CD4-positive, alpha-beta T cell treated with Interleukin-4 for 1 hour (primary cell): ENCODE data around the gene CPNE7.
"Not testable (repeated sequence)": the region's sequence is repeated elsewhere in the genome, so short reads cannot be mapped to it uniquely, and the experiment has no call there.

ENCODE experiments used
- DNase-seq, 2 donors: peaks; one replicate each; pipeline ENCODE4 v3.0.0-alpha.2; 2020 to 2022

CPNE7 gene

DNA sequence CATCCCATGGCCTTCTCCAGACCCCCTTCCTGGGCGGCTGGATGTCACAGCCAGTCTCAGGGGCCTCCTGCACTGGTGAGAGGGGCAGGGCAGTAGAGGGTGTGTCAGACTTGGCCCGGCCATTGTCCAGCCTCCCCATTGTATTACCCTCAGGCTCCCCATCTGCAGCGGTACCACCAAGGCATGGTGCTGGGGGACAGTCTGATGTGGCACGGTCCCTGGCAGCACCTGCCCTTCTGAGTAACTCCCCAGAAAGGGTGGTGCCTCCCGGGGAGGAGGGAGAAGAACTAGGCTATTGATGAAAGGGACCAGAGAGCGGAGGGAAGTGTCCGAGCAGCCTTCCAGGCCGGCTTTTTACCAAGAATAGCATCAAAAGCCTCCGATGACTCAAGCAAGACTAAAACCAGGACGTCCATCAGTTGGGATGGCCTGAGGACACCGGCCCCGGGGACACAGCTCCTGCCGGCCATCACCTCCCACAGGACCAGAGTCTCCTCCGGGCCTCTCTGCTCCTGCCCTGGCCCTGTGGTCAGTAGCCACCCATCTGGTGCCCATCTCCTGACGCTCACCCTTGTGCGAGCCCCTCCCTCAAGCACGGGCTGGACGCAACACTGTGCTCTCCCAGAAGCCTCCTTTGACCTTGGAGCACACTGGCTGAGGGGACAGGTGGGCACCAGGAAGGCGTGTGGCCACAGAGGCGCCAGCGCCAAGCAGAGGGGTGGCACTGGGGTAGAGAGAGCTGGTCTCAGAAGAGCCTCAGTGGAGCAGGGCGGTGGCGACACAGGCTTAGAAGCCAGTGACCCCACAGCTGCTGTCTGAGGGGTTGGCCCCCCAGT is 5.8 kb upstream of the CPNE7 start:
- no peak for DNase-seq

DNA sequence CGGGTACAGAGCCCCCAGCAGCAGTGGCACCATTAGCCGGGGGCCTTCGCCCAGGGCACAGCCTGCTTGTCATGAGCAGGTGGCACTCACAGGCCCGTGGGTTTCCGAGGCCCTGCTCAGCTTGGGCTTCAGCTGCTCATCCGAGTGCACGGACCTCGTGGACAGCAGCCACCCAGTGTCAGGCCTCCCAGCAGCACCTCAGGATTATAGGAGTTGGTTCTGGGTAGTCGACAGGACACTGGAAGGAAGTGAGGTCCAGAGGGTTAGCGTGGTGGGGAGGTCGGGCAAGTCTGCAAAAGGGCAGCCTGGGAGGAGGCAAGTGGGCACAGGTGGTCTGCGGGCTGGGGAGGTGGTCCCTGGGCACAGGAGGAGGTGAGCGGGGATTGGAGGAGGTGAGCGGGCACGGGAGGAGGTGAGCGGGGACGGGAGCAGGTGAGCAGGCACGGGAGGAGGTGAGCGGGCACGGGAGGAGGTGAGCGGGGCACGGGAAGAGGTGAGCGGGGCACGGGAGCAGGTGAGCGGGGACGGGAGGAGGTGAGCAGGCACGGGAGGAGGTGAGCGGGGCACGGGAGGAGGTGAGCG is 5.1 kb upstream of the CPNE7 start:
- DNase-seq = no peak

DNA sequence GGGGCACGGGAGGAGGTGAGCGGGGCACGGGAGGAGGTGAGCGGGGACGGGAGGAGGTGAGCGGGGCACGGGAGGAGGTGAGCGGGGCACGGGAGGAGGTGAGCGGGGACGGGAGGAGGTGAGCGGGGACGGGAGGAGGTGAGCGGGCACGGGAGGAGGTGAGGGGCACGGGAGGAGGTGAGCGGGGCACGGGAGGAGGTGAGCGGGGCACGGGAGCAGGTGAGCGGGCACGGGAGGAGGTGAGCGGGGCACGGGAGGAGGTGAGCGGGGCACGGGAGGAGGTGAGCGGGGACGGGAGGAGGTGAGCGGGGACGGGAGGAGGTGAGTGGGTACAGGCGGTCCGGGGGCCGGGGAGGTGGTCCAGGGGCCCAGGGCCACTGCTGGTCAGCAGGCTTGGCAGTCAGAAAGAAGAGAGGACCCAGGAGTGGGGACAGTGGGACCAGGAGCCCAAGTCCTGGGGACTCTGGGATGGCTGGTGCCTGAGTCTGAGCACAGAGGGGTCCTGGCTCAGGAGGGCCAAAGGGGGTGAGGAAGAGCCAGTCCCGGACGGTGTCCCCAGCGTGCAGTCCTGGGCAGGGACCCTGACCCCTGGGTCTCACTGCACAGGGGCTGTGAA is 4.5 kb upstream of the CPNE7 start:
- DNase-seq = not testable (repeated sequence)

DNA sequence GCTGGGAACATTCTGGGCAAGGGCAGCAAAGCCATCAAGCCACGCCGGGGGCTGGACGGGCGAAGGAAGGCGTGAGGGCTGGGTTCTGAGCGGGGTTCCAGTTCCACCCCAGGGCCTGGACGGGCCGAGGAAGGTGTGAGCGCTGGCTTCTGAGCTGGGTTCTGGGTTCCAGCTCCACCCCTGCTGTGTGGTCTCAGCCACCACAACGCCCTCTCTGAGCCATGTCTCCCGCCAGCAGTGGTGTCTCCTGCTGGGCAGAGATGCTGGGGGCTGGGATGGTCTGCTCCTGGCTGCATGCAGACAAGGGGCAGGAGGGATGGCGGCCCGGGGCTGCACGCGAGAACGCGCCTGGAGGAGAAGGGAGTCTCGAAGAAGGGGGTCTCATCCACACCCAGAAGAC is 3.9 kb upstream of the CPNE7 start:
- DNase-seq = no peak

DNA sequence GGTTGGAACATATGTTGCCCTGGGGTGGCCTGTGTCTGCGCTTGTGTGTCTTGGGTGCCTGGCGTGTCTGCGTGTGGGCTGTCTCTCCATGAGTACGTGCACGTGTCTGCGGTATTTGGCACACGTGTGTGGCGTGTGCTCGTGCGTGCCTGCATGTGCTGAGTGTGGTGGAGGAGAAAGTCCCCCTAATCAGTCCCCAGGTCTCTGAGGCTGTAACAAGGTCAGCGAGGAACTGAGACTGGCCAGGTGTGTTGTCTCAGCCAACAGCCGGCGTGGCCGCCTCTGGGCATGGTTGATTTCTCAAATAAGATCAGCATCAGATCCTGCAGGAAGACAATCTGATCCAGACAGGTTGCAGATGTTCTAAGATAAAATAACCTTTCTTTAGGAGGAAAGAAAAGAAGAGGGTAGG is 3.5 kb upstream of the CPNE7 start:
- no peak for DNase-seq

DNA sequence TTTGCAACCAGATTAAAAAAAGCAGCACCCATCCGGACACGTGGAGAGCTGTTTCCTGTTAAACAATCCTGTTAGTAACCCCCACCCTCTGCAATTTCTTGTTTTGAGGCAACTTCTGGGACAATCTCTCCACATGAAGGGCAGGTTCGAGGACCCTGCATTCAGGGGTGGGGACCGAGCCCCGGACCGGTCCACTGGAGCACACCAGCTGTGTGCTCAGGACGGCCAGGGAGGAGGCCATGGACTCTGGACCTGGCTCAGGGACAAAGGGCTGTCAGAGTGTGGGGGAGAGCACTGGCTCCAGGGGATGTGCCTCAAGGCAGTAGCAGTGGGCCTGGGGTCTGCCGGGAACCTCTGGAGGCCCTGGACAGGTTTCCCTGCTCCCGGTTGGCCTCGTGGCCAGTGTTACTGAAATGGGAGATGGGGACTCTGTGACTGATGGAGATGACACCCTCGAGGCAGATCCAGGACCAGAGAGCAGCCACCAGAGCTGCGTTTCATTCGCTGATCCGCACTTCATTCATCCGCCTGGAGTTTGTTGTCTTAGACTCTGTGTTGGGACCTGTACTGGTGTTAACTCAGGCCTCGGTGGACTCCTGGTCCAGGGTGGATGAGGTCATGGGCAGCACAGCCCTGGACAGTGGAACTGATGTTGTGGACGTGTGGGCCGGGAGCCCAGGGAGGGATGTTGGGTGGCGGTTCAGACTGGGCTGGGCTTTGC is 2.9 kb upstream of the CPNE7 start:
- DNase-seq = no peak

DNA sequence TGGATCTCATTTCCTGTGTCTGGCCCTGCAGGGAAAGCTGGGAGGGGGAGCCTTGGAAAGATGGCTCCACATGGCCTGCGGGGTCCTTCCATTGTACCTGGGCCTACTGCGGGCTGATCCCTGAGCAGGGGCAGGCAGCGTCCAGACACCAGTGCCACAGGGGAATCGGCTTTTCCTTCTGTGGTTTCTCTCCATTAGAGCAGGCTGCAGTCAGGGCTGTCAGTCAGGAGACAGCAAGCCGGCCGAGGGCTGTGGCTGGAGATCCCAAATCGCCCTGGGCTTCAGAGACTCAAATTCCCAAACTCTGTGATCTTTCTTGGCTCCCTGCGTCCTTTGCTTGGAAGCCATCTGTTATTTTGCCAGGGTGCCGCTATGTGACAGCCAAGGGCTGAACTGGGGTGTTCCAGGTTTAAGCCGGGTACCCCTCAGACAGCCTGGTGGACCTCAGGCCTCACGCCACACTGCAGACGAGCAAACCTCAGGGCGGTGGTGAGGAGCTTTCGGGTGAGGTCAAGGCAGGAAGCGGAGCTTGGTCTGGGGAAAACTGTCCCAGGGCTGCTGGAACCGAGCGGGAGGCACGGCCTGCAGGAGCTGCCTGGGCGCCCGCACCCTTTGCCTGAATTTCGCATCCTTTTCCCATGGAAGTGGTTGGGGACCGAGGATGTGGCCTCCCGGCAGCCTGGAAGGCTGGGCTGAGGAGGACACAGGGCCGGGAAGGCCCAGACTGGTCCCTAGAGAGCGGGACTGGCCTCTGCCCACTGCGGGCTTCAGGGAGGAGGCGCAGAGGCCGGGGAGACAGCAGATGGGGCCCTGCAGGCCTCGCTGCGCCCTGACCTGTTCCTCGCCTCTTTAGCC is 1.5 kb upstream of the CPNE7 start:
- no peak for DNase-seq

DNA sequence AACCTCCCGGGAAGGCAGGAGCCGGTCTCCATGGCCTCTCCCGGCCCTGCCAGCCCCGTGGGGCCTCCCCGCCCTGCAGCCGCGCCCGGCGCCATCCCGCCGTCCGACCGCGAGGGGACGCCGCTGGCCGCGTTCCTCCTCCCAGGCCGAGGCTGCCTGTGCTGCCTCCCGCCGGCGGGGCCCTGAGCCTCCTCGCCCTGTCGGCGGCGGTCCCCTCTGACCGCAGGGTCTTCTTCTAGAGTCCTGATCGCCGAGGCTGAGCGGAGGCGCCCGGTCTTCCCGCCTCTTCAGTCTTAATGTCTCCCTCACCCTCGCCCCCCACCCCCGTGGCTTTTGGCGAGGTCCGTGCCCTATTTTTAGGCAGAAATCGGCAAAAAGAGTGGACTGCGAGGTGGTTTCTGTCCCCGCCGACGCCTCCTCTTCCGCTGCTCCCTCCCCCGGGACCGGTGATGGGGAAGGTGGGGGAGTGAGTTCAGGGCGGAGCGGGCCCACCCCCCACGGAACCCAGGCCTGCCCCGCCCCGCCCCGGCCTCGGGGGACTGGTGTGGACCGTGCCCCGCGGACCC is 794 bp upstream of the CPNE7 start:
- peak; percentile 37 to 45 for DNase-seq

DNA sequence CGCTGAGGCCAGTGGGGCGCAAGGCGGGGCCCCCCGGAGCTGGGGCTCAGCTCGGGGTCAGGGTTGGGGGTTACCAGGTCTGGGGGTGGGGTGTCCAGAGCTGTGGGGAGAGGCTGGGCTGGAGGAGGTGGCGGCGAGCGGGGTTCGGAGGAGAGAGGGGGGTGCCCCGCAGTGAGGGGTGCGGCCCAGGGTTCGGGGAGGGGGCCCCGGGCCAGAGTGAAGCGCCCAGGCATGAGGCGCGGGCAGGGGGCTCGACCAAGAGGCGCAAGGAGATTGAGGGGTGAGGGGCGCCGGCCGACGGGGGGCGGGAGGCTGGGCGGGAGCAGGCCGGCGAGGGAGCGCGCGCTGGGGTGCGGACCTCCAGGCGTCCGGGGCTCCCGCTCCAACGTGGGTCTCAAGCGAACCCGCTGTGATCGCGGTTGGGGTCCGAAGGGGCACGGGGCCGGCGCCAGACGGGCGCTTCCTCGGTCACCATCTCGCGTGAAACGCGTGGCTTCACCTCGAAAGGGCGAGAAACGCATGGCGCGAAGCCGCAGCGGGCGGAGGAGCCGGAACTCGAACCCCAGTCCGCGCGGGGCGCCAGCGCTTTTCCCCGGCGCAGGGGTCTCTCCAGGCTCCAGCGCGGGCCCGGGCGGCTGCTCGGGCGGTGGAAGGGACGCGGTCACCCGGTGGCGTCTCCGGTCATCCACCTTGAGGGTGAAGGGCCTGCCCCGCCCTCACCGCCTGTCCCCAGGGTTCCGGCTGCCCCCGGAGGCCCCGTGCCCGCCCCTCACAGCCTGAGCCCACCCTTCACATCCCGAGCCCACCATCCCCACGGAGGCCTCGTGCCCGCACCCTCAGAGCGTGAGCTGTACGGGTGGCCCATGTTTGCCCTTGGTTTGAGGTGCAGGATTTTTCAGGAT is 846 bp downstream of the CPNE7 start:
- no peak for DNase-seq

DNA sequence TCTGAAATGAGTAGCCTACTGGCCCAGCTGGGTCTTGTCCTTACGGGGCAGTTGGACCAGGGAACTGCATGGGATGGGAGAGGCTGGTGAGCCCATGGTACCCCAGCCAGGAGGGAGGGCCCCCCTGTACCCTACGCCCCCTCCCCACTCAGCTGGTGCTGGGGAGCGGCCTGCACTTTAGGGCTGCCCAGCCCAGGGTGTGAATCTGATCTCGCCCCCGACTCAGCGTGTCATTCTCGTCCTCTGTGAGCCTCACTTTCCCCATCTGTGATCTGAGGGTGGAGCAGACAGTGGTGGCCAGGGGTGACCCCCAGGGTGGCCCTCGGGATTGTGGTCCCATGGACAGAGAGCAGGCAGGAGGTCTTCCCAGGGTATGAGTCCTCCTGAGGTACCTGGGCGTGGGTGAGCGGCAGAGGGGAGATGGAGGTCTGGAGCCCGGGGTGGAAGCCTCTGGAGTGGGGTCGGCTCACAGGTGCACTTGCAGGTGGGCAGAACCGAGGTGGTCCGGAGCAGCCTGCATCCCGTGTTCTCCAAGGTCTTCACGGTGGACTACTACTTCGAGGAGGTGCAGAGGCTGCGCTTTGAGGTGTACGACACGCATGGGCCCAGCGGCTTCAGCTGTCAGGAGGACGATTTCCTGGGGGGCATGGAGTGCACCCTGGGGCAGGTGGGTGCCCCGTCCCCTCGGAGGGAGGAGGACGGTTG is 1.6 kb downstream of the CPNE7 start:
- no peak for DNase-seq

DNA sequence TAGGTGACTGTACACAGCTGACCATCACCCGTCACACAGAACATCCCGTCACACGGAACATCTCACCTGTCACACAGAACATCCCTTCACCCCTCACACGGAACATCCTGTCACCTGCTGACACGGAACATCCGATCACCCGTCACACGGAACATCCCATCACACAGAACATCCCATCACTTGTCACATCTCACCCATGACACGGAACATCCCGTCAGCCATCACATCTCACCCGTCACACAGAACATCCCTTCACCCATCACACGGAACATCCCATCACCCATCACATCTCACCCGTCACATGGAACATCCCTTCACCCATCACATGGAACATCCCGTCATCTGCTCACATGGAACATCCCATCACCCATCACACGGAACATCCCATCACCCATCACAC is 3.8 kb downstream of the CPNE7 start:
- DNase-seq = no peak

DNA sequence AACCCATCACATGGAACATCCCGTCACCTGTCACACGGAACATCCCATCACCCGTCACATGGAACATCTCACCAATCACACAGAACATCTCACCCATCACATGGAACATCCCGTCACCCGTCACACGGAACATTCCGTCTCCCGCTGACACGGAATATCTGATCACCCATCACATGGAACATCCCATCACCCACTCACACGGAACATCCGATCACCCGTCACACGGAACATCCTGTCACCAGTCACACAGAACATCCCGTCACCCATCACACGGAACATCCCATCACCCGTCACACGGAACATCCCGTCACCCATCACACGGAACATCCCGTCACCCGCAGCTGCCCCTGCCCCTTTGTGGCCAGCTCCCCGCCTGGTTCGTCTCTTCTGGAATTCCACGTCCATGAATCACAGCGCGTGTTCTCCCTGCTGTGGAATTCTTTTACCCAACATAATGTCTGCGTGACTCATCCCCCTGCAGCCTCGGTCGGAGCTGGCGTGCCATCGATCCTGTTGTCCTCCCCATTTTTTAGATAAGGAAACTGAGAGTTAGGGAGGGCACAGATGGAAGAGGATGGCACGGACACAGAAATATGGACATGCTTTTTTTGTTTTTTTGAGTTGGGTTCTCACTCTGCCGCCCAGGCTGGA is 5.6 kb downstream of the CPNE7 start:
- DNase-seq = no peak

DNA sequence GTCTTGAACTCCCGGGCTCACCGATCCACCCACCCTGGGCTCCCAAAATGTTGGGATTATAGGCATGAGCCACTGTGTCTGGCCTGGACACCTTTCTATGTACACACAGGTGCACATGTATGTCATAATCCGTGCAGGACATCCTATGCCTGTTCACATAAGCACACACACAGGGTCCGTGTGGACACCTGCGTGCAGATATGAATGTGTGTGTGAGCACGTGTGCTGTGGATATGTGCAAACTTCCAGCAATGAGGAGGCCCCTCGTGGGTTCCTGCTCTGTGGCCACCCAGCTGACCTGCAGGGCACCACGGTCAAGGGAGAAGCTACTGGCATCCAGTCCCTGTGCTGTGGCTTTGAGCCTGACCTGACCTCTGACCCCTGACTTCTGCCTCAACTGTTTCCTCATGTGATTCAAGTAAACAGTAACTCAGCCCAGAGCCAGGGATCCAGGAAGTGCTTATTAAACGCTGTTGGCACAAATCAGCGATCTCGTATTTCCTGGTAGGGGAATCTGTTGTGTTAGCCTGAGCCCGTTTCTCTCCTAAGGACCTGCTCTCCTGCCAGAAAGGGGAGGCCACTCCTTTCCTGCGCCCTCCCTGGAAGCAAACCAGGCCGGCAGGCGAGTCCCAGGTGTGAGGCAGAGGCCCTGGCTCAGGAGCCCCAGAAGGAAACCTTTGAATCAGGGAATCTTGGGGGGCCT is 6.5 kb downstream of the CPNE7 start:
- DNase-seq = no peak

DNA sequence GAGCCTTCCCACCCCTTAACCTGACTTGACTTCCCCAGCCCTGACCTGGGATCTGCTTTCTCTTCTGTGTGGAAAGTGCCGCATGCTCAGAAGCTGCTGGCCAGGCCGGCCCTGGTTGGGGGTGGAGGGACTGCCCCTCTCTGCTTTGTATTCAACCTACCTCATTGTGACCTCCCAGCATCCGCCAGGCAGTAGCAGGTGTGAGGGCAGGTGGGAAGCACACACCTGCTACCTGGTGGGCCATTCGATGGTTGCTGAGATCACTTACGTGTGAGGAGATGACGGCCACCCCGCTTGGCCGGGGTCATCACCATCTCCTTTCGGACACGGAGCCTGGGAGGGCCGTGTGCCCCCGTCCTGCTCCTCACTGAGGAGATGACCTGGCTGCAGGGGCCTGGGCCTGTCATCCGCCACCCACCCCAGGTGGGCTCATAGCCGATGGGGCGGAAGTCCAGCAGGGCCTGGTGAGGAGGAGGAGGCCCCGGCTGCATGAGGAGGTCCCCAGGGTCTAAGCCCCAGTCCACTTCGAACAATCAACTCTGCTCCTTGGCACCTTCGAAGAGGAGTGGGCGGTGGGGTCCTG is 7.1 kb downstream of the CPNE7 start:
- no peak for DNase-seq

DNA sequence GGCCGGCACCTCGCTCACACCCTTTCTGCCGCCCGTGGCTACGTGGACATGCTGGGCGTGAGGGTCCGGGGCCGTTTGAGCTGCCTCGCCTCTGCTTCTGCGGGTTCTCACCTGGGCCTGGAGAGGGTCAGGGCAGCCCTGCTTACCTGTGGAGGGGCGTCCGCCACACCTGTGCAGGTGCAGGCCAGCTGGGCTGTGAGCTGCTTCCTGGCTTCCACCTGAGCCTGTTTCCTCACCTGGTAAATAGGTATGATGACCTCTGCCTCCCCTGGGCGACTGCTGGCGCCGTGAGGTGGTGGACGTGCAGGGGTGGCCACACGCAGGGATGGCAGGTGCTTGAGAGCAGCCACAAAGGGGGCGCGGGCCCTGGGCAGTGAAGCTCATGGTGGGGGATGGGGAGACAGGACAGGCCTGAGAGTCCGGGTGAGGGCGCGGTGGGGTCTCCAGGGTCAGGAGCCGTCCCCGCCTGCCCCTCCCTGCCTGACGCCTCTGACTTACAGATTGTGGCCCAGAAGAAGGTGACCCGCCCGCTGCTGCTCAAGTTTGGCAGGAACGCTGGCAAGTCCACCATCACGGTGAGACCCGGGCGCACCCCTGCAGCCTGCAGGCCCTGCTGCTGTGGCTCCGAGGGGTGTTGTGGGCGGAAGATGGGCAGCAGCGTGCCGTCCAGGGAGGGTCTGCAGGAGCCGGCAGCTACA is 7.8 kb downstream of the CPNE7 start:
- DNase-seq = no peak

DNA sequence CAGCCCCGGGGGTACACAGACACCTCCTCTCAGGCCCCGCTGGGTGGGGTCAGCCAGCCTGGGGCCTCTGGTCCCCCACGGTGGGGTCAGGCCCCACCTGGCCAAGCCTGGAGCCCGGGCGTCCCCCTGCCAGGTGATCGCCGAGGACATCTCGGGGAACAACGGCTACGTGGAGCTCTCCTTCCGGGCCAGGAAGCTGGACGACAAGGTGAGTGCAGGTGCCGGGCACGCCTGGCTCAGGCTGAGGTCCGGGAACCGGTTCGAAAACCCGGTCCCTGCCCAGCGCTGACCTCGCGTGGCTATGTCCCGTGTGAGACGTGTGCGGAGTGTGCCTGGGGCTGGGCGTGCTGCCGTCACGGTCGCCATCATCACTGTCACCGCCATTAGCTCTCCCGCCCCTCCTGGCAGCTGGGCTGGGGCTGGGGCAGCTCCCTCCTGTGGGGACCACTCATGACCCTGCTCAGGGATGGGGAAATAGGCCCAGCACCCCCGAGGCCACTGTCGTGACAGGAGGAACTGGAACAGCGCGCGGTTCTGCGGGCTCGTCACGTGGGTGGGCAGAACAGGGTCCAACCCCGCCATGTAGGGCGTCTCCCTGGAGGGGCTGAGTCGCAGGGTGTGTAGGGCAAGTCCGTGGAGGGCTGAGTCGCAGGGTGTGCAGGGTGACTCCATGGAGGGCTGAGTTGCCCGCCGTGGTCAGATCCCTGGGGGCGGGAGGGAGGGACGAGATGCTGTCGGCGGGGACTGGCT is 8.5 kb downstream of the CPNE7 start:
- no peak for DNase-seq

DNA sequence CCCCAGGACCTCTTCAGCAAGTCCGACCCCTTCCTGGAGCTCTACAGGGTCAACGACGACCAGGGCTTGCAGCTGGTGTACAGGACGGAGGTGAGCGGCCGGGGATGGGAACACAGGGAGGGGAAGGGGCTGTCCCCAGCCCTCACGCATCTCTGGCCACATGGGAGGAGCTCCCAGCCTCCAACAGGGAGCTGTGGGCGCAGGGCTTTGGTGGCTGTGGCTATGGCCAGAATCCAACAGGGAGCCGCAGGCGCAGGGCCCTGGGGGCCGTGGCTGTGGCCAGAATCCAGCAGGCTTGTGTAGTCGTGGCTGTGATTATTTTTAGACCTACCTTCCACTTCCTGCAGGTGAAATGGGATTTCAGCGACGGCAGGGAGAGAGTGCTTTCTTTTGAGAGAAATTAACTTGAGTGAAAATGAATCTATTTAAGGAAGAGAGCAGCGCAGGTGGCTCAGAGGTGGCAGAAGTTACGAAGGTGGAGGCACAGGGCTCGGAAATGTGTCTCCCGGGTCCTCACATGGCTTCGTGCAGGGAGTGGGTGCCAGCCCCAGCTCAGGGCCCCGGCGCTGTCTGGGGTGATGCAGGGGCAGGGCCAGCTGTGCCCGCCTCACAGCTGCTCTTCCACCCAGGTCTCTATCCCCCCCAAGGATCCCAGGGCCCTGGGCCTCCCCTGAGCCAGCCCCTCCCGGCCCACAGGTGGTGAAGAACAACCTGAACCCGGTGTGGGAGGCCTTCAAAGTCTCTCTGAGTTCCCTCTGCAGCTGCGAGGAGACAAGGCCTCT is 9.4 kb downstream of the CPNE7 start:
- no peak for DNase-seq
